Endothelial cell of umbilical vein (primary cell): ENCODE measurements around the gene FYB1. TPM values are rescaled to one million over a fixed set of nuclear protein-coding genes. Genes with fewer than 3 reads are reported as not detected.

Source experiments
- BruUV-seq: library from RNA; stranded (reverse); fragments of 400-500 nt; replicated peaks from 2 replicates; lab custom pipeline; 2021; lab: Mats Ljungman, UMichigan
- CTCF ChIA-PET: fragments of 300-600, 350-600 bp; sonication (Branson Sonifier 250); formaldehyde crosslinking; loops from one replicate; lab custom pipeline; 2021; ENCODE audit warnings: antibody characterized with exemption, inconsistent platforms; lab: Charles Lee
- POLR2A ChIA-PET: fragments of 300-600, 350-600 bp; sonication (Branson Sonifier 250); formaldehyde crosslinking; loops from one replicate; lab custom pipeline; 2021; ENCODE audit warnings: antibody characterized with exemption, inconsistent platforms; lab: Charles Lee
- DNase-seq: peaks from one replicate; pipeline ENCODE4 v3.0.0-alpha.2; 2011; ENCODE audit warnings: low read depth, low spot score
- FAIRE-seq: peaks from 2 replicates; lab custom pipeline; 2011; peaks lifted over from hg19 to GRCh38; lab: Jason Lieb, UNC
- H2AFZ ChIP-seq: 2 replicates; pipeline ENCODE4 v1.6.0; 2012; ENCODE audit warnings: low read depth, low read length, control low read depth, inconsistent platforms
- H3K27ac ChIP-seq: 2 replicates; pipeline ENCODE4 v1.5.1; 2011; ENCODE audit warnings: low read depth, mild to moderate bottlenecking, control low read depth, low read length, moderate library complexity; ENCODE audit not compliant: insufficient read depth
- H3K27me3 ChIP-seq, 2 experiments: 2 replicates each; pipeline versions ENCODE4 v1.6.0 to v1.6.1; 2011; ENCODE audit warnings: low read length in 2 of 2, mixed read lengths in 1 of 2; ENCODE audit not compliant: control insufficient read depth in 2 of 2, insufficient read depth in 2 of 2
- H3K36me3 ChIP-seq, 2 experiments: 2 replicates in 1 of 2; 3 replicates in 1 of 2; pipeline ENCODE4 v1.5.1; 2011; ENCODE audit warnings: low read length in 2 of 2, mild to moderate bottlenecking in 1 of 2, moderate library complexity in 1 of 2; ENCODE audit not compliant: control insufficient read depth in 2 of 2, insufficient read depth in 2 of 2; ENCODE audit errors: extremely low read depth in 1 of 2
- H3K4me1 ChIP-seq: 3 replicates; pipeline ENCODE4 v1.5.1; 2011; ENCODE audit warnings: mild to moderate bottlenecking, low read length; ENCODE audit not compliant: control insufficient read depth, insufficient read depth; ENCODE audit errors: extremely low read depth
- H3K4me2 ChIP-seq: 2 replicates; pipeline ENCODE4 v1.6.1; 2011; ENCODE audit warnings: low read length, control low read depth, mixed read lengths; ENCODE audit not compliant: insufficient read depth
- H3K4me3 ChIP-seq, 3 experiments: fragments of 200-600 bp in 1 of 3; sonication (generic), shearing (Covaris generic) in 1 of 3; replicated peaks in 1 of 3; 2 replicates each; pipeline ENCODE4 v1.5.1; 2011 to 2016; ENCODE audit warnings: control low read depth in 3 of 3, low read length in 3 of 3, mild to moderate bottlenecking in 2 of 3, inconsistent platforms in 1 of 3, low read depth in 1 of 3, moderate library complexity in 1 of 3; ENCODE audit not compliant: insufficient read depth in 1 of 3
- H3K79me2 ChIP-seq: 2 replicates; pipeline ENCODE4 v1.6.0; 2012; ENCODE audit warnings: low read length, inconsistent platforms; ENCODE audit not compliant: control insufficient read depth, insufficient read depth
- H3K9ac ChIP-seq: replicated peaks from 2 replicates; pipeline ENCODE3; 2011; ENCODE audit warnings: low read length, control low read depth; ENCODE audit not compliant: insufficient read depth; ENCODE audit errors: extremely low read depth
- H3K9me1 ChIP-seq: replicated peaks from 3 replicates; pipeline ENCODE4 v1.6.0; 2011; ENCODE audit warnings: mild to moderate bottlenecking, low read length; ENCODE audit not compliant: control insufficient read depth, insufficient read depth; ENCODE audit errors: extremely low read depth
- H3K9me3 ChIP-seq: replicated peaks from 2 replicates; pipeline ENCODE4 v1.5.1; 2012; ENCODE audit warnings: low read length, inconsistent platforms; ENCODE audit not compliant: control insufficient read depth, insufficient read depth
- H4K20me1 ChIP-seq: replicated peaks from 2 replicates; pipeline ENCODE3; 2011; ENCODE audit warnings: mild to moderate bottlenecking, low read length; ENCODE audit not compliant: control insufficient read depth, insufficient read depth; ENCODE audit errors: extremely low read depth
- EZH2 ChIP-seq: IDR thresholded peaks from 2 replicates; pipeline ENCODE4 v1.6.1; 2012; ENCODE audit warnings: borderline replicate concordance, low read depth, mild to moderate bottlenecking, moderate library complexity, low read length, inconsistent platforms; ENCODE audit not compliant: severe bottlenecking
- FOS ChIP-seq: IDR thresholded peaks from 2 replicates; pipeline ENCODE4 v1.6.1; 2011; ENCODE audit warnings: mild to moderate bottlenecking, low read length, moderate library complexity, borderline replicate concordance; ENCODE audit not compliant: insufficient read depth
- GATA2 ChIP-seq: IDR thresholded peaks from 2 replicates; pipeline ENCODE4 v1.7.0; 2011; ENCODE audit warnings: low read depth, mild to moderate bottlenecking, moderate library complexity, mixed read lengths, low read length; ENCODE audit not compliant: insufficient read length, insufficient read depth
- JUN ChIP-seq: IDR thresholded peaks from 2 replicates; pipeline ENCODE4 v1.6.1; 2011; ENCODE audit warnings: borderline replicate concordance, low read depth; ENCODE audit not compliant: insufficient read length, insufficient read depth
- MAX ChIP-seq: IDR thresholded peaks from 2 replicates; pipeline ENCODE4 v1.6.1; 2011; ENCODE audit not compliant: insufficient read depth, insufficient read length
- MYC ChIP-seq: IDR thresholded peaks from one replicate; pipeline ENCODE4 v1.6.1; 2011; ENCODE audit warnings: mild to moderate bottlenecking, low read depth, low read length
- POLR2A ChIP-seq: IDR thresholded peaks from 2 replicates; pipeline ENCODE4 v1.6.1; 2012; ENCODE audit warnings: low read depth, mild to moderate bottlenecking, control low read depth, low read length
- POLR2AphosphoS5 ChIP-seq: IDR thresholded peaks from 2 replicates; pipeline ENCODE4 v1.6.1; 2012; ENCODE audit warnings: low read depth, mild to moderate bottlenecking, control low read depth, low read length, moderate library complexity; ENCODE audit not compliant: insufficient read depth
- dilution Hi-C: fragments of 300-500 bp; cut with MboI; formaldehyde crosslinking; loops from one replicate; pipeline ENCODE4 v1.15.0; 2019; ENCODE audit warnings: low sequenced_read_pairs; ENCODE audit not compliant: extremely low pct_ligation_motif_present
- intact Hi-C: fragments of 100-400 bp; cut with micrococcal nuclease; formaldehyde crosslinking; loops from one replicate; pipeline ENCODE4 v1.10.0; 2022
- polyA plus RNA-seq, 4 experiments: library from polyadenylated mRNA; depleted of rRNA in 3 of 4; stranded (reverse) in 3 of 4; unstranded in 1 of 4; fragments of >200 nt; gene quantifications; 2 replicates each; pipeline versions ENCODE4 v1.2.1 to v1.2.3, GENCODE V29; 2011 to 2012; ENCODE audit warnings: missing spikeins in 1 of 4
- total RNA-seq: library from RNA; stranded (reverse); gene quantifications from 2 replicates; pipeline ENCODE4 v1.2.3, GENCODE V29; 2021
- TF ChIP-seq, protein P1 (sequence below), 2 donors: IDR thresholded peaks; 1 replicate in 1 of 2; 2 replicates in 1 of 2; pipeline ENCODE4 v1.5.1; 2011; ENCODE audit warnings: low read length in 2 of 2, mild to moderate bottlenecking in 2 of 2, moderate library complexity in 2 of 2, control low read depth in 1 of 2, inconsistent platforms in 1 of 2, low read depth in 1 of 2; ENCODE audit not compliant: insufficient read depth in 1 of 2; ENCODE audit errors: extremely low read depth in 1 of 2

FYB1 gene
- total and polyA plus RNA-seq, 2 donors (not counting 3 experiments of a cell fraction or from before 2014, with no cell fraction given), result 0.44 TPM; not detected in 1

- H4K20me1 ChIP-seq, result no peaks in the 10 kb centered on the region
- TF ChIP-seq EZH2 (no peak), GATA2 (no peak), POLR2AphosphoS5 (no peak), POLR2A (no peak), FOS (no peak), MYC (no peak), MAX (no peak), JUN (no peak)
- TF ChIP-seq, protein P1, sequence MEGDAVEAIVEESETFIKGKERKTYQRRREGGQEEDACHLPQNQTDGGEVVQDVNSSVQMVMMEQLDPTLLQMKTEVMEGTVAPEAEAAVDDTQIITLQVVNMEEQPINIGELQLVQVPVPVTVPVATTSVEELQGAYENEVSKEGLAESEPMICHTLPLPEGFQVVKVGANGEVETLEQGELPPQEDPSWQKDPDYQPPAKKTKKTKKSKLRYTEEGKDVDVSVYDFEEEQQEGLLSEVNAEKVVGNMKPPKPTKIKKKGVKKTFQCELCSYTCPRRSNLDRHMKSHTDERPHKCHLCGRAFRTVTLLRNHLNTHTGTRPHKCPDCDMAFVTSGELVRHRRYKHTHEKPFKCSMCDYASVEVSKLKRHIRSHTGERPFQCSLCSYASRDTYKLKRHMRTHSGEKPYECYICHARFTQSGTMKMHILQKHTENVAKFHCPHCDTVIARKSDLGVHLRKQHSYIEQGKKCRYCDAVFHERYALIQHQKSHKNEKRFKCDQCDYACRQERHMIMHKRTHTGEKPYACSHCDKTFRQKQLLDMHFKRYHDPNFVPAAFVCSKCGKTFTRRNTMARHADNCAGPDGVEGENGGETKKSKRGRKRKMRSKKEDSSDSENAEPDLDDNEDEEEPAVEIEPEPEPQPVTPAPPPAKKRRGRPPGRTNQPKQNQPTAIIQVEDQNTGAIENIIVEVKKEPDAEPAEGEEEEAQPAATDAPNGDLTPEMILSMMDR (IDR thresholded peaks at IDR 0.05; ENCODE audit: extremely low read depth in 1 of 2, insufficient read depth in 1 of 2, low read depth in 1 of 2, low read length in 2 of 2), result no peak
- no peak overlapping the region for H3K4me3 ChIP-seq
- H3K9me3 ChIP-seq, result no peaks in the 10 kb centered on the region
- no peaks in the 10 kb centered on the region for H3K27me3 ChIP-seq
- no peaks in the 10 kb centered on the region for H3K9me1 ChIP-seq
- H3K4me2 ChIP-seq, result no peak overlapping the region
- dilution Hi-C loops, result no loop called here
- no peaks in the 10 kb centered on the region for H3K79me2 ChIP-seq
- ChIA-PET CTCF (no interaction called here), POLR2A (no interaction called here)
- no peak overlapping the region for H3K27ac ChIP-seq
- FAIRE-seq (no peak), DNase-seq (no peak)
- intact Hi-C loops, result no loop called here
- no peak overlapping the region for H3K9ac ChIP-seq
- BruUV-seq, result no TSS peak
- no peaks in the 10 kb centered on the region for H3K36me3 ChIP-seq
- H2AFZ ChIP-seq, result no peak overlapping the region
- no peaks in the 10 kb centered on the region for H3K4me1 ChIP-seq
Observed at GRCh38 chr5:39207345-39208045, 11.9 kb downstream of the FYB1 start.
